Measurements from ENCODE around the gene GJD3. TPM values are rescaled to one million over a fixed set of nuclear protein-coding genes. Genes with fewer than 3 reads are reported as not detected.

GJD3 gene
- total and polyA plus RNA-seq, 9 of the 15 experiments (the other 6 are each of a cell fraction or from before 2014, with no cell fraction given): 0.17 to 0.38 TPM; not detected in 7

DNA sequence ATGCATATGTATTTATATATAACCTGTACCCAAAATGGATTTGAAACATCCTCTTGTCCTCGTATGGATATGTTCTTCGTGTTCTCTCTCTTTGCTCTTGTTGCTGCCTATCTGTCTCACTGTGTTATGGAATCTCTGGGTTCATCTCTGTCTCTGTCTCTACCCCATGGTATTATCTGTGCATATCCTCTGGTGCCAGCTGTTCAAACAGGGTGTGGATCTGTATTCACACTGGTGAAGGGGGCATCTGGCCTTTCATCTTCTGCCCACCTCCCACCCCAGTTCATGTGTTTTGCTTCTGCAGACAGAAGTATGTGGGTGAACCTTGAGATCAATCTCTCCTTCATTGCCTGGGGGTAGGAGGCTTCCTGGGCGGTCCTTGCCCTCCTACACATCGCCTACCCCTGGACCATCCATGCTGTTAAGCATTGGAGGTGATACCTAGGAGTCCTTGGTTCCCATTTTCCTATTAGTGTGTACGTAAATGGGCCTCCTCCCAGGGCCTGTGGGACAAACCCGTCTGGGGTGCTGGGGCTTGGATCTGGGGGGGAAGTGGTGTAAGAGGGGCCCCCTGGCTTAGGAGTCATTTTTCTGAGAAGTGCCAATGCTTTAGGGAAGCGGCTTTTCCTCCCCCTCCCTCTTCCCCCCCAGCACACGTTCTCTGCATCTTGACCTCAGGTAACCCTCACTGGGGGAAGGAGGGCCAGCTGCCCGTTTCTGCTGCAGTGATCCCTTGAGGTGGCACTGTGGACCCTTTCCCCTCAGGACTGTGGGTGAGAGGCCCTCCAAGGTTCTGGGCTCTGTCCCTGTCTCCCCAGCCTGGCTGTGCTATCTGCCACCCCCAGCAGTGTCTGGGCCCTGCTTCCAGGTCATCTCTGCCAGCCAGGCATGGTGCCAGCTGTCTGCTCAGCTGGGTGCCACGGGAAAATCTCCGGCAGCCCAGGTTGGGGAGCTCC lies 34.4 kb downstream of the GJD3 start:
- Histone ChIP-seq H3K4me1 (replicated peaks in 1 of 2; ENCODE audit: control insufficient read depth in 2 of 2, insufficient read depth in 2 of 2, low read length in 2 of 2) (peaks cover 15 to 54% of the 10 kb centered on the region in 2 experiments), H3K79me2 (ENCODE audit: control insufficient read depth, insufficient read depth, low read length) (peaks cover 47% of the 10 kb centered on the region), H3K9me3 (replicated peaks; ENCODE audit: control insufficient read depth, insufficient read depth, low read depth, low read length) (no peaks in the 10 kb centered on the region), H4K20me1 (replicated peaks; ENCODE audit: control insufficient read depth, insufficient read depth, low read length) (peaks cover 7% of the 10 kb centered on the region), H3K9me1 (ENCODE audit: control insufficient read depth, insufficient read depth, low read length) (no peaks in the 10 kb centered on the region), H3K36me3 (ENCODE audit: control insufficient read depth, insufficient read depth, low read length) (peaks cover 24% of the 10 kb centered on the region; the same call in 1 of the 3 replicates), H3K4me2 (ENCODE audit: insufficient read depth, low read length) (no peak overlapping the region), H2AFZ (ENCODE audit: low read depth, low read length) (no peak overlapping the region), H3K27ac (ENCODE audit: extremely low read depth, low read depth, low read length) (no peak overlapping the region), H3K4me3 (no peak overlapping the region), H3K9ac (ENCODE audit: insufficient read depth in 1 of 2, low read depth in 2 of 2, low read length in 2 of 2) (peak overlapping the region in 1 of 2 experiments; percentile 78; a peak in 2 of 4 replicates), H3K27me3 (ENCODE audit: control insufficient read depth in 2 of 2, insufficient read depth in 2 of 2, low read length in 2 of 2) (no peaks in the 10 kb centered on the region)
- BruUV-seq (replicated peaks): no TSS peak
- WGBS (ENCODE audit: insufficient coverage, low coverage, missing lambda C conversion rate): 49% methylated on average over 8 of the region's 11 CpGs
- peak in 2 of 4 experiments; percentile 40 to 48 for DNase-seq (ENCODE audit: extremely low read depth in 1 of 4, low spot score in 3 of 4)
- ATAC-seq: no peak
- in situ Hi-C loops (cut with MboI) (no loop called here), intact Hi-C loops (cut with micrococcal nuclease) (no loop called here)
- CTCF ChIA-PET (ENCODE audit: low intra/inter-chr PET ratio): no interaction called here
- POLR2A ChIA-PET: interaction anchor here (0.6 to 1.7 kb wide), 6 partner anchors 9 to 174 kb away, joined by 3 to 5 read pairs (median 4); partner anchors contain the start of gene RARA
- TF ChIP-seq, protein P1, sequence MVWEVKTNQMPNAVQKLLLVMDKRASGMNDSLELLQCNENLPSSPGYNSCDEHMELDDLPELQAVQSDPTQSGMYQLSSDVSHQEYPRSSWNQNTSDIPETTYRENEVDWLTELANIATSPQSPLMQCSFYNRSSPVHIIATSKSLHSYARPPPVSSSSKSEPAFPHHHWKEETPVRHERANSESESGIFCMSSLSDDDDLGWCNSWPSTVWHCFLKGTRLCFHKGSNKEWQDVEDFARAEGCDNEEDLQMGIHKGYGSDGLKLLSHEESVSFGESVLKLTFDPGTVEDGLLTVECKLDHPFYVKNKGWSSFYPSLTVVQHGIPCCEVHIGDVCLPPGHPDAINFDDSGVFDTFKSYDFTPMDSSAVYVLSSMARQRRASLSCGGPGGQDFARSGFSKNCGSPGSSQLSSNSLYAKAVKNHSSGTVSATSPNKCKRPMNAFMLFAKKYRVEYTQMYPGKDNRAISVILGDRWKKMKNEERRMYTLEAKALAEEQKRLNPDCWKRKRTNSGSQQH (CRISPR knock-in tag; IDR thresholded peaks at IDR 0.05): no peak
- TF ChIP-seq NR1H2 (CRISPR knock-in tag; IDR thresholded peaks at IDR 0.05): peak; percentile 67; the same call in 1 of the 2 replicates
- no peak for TF ChIP-seq LCOR (CRISPR knock-in tag; IDR thresholded peaks at IDR 0.05)
- TF ChIP-seq BHLHE40 (IDR thresholded peaks at IDR 0.05; ENCODE audit: low read length): peak; percentile 41; the same call in 1 of the 2 replicates
- TF ChIP-seq, protein P2, sequence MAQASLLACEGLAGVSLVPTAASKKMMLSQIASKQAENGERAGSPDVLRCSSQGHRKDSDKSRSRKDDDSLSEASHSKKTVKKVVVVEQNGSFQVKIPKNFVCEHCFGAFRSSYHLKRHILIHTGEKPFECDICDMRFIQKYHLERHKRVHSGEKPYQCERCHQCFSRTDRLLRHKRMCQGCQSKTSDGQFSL (CRISPR knock-in tag; IDR thresholded peaks at IDR 0.05): 0 out of 2 replicates have a peak, but pooled peaks have one; percentile 37
- TF ChIP-seq, protein P2 (tag; IDR thresholded peaks at IDR 0.05): no peak
- TF ChIP-seq SPI1 (IDR thresholded peaks at IDR 0.05; ENCODE audit: borderline replicate concordance, low read depth, low read length): peak; percentile 44; the same call in 1 of the 2 replicates
- TF ChIP-seq, protein P3, sequence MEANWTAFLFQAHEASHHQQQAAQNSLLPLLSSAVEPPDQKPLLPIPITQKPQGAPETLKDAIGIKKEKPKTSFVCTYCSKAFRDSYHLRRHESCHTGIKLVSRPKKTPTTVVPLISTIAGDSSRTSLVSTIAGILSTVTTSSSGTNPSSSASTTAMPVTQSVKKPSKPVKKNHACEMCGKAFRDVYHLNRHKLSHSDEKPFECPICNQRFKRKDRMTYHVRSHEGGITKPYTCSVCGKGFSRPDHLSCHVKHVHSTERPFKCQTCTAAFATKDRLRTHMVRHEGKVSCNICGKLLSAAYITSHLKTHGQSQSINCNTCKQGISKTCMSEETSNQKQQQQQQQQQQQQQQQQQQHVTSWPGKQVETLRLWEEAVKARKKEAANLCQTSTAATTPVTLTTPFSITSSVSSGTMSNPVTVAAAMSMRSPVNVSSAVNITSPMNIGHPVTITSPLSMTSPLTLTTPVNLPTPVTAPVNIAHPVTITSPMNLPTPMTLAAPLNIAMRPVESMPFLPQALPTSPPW (CRISPR knock-in tag; IDR thresholded peaks at IDR 0.05): peak; percentile 81
- no peak for TF ChIP-seq SMAD2 (IDR thresholded peaks at IDR 0.05; ENCODE audit: low read depth, low read length)
- no peak for TF ChIP-seq ZNF507 (tag; conservative IDR thresholded peaks at IDR 0.05)
- 0 out of 2 replicates have a peak, but pooled peaks have one; percentile 11 for TF ChIP-seq CXXC5 (CRISPR knock-in tag; IDR thresholded peaks at IDR 0.05)
- FAIRE-seq: no peak

Data from K562 (cell line).